ENCODE data around the gene SCAP. TPM values are rescaled to one million over a fixed set of nuclear protein-coding genes. Genes with fewer than 3 reads are reported as not detected.

The SCAP gene
- total and polyA plus RNA-seq, 2 experiments from 2014 or later: 87.6 to 140 TPM

DNA sequence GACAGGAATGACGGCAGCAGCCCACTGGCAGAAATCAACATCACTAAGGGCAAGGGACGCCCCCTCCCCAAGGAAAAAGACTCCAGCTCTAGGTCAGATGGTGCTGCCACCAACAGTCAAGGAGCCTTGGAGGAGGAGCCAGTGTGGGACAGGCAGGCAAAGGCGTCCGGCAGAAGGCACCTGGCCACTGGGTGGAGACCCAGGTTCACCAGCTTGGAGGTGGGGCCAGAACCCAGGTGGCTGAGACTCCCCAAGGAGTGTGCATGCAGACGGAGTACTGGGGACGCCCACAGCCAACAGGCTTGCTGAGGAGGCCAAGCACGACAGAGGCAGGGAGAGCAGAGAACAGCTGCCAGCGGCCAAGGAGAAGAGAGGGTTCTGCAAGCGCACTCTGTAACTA, 59.7 kb downstream of the SCAP start:
- Histone ChIP-seq H3K4me1 (ENCODE audit: low read depth) (no peaks in the 10 kb centered on the region), H3K27me3 (no peaks in the 10 kb centered on the region), H3K27ac (no peak overlapping the region), H3K9me3 (ENCODE audit: low read depth) (no peaks in the 10 kb centered on the region), H3K36me3 (peaks cover 36% of the 10 kb centered on the region), H3K4me3 (no peak overlapping the region)
- TF ChIP-seq, protein P1, sequence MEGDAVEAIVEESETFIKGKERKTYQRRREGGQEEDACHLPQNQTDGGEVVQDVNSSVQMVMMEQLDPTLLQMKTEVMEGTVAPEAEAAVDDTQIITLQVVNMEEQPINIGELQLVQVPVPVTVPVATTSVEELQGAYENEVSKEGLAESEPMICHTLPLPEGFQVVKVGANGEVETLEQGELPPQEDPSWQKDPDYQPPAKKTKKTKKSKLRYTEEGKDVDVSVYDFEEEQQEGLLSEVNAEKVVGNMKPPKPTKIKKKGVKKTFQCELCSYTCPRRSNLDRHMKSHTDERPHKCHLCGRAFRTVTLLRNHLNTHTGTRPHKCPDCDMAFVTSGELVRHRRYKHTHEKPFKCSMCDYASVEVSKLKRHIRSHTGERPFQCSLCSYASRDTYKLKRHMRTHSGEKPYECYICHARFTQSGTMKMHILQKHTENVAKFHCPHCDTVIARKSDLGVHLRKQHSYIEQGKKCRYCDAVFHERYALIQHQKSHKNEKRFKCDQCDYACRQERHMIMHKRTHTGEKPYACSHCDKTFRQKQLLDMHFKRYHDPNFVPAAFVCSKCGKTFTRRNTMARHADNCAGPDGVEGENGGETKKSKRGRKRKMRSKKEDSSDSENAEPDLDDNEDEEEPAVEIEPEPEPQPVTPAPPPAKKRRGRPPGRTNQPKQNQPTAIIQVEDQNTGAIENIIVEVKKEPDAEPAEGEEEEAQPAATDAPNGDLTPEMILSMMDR (IDR thresholded peaks at IDR 0.05; ENCODE audit: low read depth, low read length): no peak
- DNase-seq (ENCODE audit: low read depth in 1 of 2, low spot score in 1 of 2): no peak

DNA sequence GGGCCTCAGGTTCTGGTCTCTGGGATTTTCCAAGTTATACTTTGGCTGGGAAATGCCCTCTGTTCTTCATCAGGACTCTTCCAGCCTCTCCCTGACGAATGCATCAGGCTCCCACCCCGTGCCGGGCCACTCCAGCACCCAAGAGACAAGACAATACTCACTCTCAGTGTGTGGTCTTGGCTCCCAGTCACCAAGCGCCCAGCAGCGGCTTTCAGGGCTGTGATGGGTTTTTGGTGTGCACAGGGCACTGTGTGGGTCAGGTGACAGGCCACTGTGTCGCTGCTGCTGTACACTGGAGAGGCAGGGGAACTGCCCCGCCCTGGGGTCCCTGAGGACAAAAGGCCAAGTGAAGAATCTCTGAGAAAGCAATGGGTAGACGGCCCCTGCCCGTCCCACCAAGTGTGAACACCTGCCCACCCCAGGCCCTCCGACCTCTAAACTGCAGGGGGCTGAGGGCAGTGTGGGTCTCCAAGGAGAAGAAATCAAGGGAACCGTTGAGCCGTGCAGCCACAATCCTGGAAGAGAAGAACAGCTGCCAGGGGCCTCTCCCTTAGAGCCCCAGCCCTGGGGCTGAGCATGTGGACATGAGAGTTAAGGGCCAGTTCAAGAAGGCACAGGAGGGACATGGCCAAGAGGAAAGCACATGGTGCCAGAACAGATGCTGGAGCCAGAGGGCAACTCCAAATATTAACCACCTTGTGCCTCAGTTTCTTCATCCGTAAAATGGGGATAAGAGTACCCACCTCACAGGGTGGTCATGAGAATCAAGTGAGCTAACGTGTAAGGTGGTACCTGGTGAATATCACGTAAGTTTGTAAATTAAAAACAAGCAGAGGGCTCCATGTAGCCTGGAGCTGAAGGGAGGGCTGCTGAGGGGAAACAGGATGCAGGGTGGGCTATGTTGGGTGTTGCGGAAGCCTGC, 60.8 kb downstream of the SCAP start:
- H3K36me3 ChIP-seq: peaks cover 34% of the 10 kb centered on the region
- no peaks in the 10 kb centered on the region for H3K9me3 ChIP-seq (ENCODE audit: low read depth)
- no peak overlapping the region for H3K4me3 ChIP-seq
- no peak for DNase-seq (ENCODE audit: low read depth in 1 of 2, low spot score in 1 of 2)
- H3K27me3 ChIP-seq: no peaks in the 10 kb centered on the region
- H3K27ac ChIP-seq: no peak overlapping the region
- no peaks in the 10 kb centered on the region for H3K4me1 ChIP-seq (ENCODE audit: low read depth)
- TF ChIP-seq, protein P1 (IDR thresholded peaks at IDR 0.05; ENCODE audit: low read depth, low read length): no peak

DNA sequence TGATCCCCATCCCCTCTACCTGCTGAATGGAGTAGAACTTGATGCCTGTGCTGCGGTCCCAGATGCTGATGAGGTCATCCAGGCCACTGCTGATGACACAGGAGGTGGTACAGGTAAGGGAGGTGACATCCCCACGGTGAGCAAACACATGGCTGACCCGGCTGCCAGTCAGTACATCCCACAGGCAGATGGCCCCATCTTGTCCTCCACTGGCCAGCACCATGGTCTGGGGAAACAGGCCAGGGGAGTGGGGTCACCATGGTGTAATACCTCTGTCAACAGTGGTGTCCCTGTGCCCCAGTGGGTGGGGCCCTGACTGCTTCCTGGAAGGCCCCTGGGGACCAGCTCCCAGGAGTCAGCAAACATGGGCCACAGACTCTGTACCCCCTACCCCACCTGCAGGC, 61.6 kb downstream of the SCAP start:
- Histone ChIP-seq H3K9me3 (ENCODE audit: low read depth) (no peaks in the 10 kb centered on the region), H3K27ac (no peak overlapping the region), H3K36me3 (peaks cover 32% of the 10 kb centered on the region), H3K4me1 (ENCODE audit: low read depth) (no peaks in the 10 kb centered on the region), H3K27me3 (no peaks in the 10 kb centered on the region), H3K4me3 (no peak overlapping the region)
- DNase-seq (ENCODE audit: low read depth in 1 of 2, low spot score in 1 of 2): no peak
- TF ChIP-seq, protein P1 (IDR thresholded peaks at IDR 0.05; ENCODE audit: low read depth, low read length): no peak

DNA sequence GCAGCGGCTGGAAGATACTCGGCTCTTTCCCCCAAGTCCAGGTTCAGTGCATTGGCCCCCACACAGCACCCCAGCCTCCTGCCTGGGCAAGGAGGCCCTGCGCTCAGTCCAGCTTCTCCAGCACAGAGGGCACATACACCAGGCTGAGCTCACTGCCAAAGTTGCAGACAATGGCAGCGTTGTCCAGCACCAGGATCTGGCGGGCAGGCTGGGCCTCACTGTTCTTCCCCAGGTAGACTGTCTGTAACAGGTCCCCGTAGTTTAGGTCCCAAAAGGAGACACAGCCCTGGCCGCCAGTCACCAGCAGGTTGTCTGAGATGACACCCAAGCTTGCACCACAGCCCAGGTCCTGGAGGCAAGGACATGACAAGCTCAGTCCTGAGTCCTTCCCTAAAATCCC, 62.0 kb downstream of the SCAP start:
- H3K27ac ChIP-seq: no peak overlapping the region
- no peaks in the 10 kb centered on the region for H3K9me3 ChIP-seq (ENCODE audit: low read depth)
- no peak for DNase-seq (ENCODE audit: low read depth in 1 of 2, low spot score in 1 of 2)
- peaks cover 30% of the 10 kb centered on the region for H3K36me3 ChIP-seq
- H3K4me3 ChIP-seq: no peak overlapping the region
- TF ChIP-seq, protein P1 (IDR thresholded peaks at IDR 0.05; ENCODE audit: low read depth, low read length): no peak
- no peaks in the 10 kb centered on the region for H3K27me3 ChIP-seq
- H3K4me1 ChIP-seq (ENCODE audit: low read depth): no peaks in the 10 kb centered on the region

DNA sequence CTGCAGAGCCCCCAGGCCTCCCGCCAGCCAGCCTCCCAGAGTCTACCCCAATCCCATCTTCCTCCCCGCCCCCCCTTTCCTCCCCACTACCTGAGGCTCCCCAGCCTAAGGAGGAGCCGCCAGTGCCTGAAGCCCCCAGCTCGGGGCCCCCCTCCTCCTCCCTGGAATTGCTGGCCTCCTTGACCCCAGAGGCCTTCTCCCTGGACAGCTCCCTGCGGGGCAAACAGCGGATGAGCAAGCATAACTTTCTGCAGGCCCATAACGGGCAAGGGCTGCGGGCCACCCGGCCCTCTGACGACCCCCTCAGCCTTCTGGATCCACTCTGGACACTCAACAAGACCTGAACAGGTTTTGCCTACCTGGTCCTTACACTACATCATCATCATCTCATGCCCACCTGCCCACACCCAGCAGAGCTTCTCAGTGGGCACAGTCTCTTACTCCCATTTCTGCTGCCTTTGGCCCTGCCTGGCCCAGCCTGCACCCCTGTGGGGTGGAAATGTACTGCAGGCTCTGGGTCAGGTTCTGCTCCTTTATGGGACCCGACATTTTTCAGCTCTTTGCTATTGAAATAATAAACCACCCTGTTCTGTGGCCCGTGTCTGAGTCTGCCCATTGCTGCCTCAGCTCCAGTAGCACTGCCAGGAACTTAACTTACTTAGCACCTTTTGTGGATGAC, 62.8 kb downstream of the SCAP start:
- Histone ChIP-seq H3K9me3 (ENCODE audit: low read depth) (no peaks in the 10 kb centered on the region), H3K4me1 (ENCODE audit: low read depth) (no peaks in the 10 kb centered on the region), H3K27ac (no peak overlapping the region), H3K4me3 (no peak overlapping the region), H3K36me3 (peaks cover 30% of the 10 kb centered on the region), H3K27me3 (no peaks in the 10 kb centered on the region)
- no peak for DNase-seq (ENCODE audit: low read depth in 1 of 2, low spot score in 1 of 2)
- TF ChIP-seq, protein P1 (IDR thresholded peaks at IDR 0.05; ENCODE audit: low read depth, low read length): peak; percentile 9

Measured in cardiac muscle cell (in vitro differentiated cells and primary cell).